ENCODE results near the gene SLC1A4.
A peak's percentile ranks its signal among the peaks of the same experiment; 100 is the strongest.

The SLC1A4 gene

DNA sequence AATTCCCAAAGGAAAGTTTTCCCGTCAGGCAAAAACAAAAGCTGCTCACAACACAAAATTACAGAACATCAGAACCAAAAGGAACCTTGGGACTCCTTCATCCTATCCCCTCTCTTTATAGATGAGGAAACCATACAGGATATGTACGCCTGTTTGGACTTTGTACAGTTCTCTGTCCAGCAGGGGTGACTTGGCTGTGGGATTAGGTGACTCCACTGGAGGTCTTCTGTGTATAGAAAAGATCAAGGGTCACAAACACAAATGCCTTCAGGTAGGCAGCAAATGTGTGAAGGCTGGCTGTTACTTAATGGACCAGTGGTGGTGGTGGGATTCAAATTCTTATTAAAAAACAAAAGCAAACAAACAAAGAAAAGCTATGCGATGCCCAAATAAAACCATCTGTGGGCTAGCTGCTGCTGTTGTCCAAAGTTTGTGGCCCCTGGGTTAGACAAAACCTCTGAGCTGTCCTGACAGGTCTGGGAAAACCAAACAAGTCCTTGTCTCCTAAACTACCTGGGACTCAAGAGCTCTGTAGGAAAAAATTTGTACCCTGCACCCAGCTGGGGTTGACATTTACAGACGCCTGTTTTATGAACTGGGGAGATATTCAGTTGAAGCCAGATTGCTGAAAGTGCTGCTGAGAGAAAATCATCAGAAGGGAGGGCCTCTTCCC, 65.7 kb downstream of the SLC1A4 start:
- no peak for DNase-seq

DNA sequence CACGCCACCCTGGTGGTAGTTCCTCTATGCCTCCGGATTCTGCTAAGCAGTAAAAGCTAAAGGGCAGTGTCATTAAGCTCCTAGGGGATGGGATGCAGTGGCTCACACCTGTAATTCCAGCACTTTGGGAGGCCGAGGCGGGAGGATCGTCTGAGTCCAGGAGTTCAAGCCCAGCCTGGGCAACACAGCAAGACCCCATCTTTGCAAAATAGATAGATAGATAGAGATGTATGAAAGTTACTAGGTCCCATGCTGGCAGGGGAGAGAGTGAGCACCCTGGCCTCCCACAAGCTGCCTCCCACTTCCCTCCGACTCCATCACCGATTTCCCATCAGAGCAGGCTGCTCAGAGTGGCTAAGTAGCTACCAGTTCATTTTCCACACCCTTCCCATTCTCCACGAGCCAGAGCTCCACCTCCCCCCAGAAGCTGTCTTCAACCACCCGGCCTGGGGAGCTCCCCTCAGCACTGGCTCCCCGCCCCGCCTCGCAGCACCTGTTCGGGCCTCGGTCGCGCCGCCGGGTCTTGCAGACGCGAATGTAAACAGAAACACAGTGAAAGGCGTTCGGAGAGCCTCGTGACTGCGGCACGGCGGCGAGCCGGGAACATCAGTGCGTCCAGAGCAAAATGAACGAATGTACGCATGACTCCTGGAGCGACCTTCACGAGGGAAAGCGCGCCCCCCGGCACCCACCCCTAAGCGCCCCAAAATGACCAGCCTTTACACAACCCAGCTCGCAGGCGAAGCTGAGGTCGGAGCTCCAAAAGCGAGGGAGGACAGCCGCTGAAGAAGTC, 66.4 kb downstream of the SLC1A4 start:
- peak in 3 of 14 donors; percentile 19 to 81 (median 68) for DNase-seq

DNA sequence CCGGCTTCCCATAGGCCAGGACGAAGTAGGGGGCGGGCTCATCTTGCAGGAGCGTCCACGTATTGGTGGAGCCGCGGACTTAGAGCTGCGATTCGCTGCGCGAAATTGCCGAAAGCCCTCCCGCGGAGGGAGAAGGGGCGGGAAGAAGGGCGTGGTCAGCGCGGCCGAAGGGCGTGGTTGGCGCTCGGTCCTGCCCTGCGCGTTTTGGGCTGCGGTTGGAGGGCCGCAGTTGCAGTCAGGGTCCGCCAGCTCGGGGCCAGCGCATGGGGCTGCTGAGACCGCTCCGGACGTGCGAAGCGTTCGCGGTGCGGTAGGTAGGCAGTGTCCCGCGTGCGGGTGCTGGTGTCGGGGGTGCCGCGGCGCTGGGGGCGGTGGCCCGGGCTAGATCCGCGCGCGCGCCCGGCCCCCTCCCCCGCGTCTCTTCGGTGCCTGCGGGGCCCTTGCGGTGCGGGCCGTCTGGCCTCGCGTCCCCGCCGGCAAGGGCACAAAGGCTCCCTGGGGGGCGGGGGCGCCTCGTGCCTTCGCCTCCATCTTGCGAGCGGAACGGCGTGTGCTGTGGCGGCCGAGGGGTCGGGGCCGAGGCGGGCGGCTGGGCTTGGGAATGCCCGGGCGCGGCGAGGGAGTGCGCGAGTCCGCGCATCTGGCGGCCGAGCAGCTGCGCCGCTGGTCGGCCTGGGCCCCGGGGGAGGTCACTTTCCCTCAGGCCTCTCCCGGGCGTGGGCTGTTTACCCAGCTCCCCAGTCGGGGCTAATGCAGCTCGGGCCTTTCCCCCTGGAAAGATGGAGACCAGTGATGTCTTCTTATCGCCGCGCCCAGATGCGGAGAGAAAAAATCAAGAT, 67.2 kb downstream of the SLC1A4 start, which contains the start of gene CEP68:
Gene CEP68 (plus strand): TSS at position 202 of the 839 bp plus-strand sequence. CDS start 13,029 bp downstream, outside the sequence.
- peak; percentile 64 to 96 (median 93) for DNase-seq

DNA sequence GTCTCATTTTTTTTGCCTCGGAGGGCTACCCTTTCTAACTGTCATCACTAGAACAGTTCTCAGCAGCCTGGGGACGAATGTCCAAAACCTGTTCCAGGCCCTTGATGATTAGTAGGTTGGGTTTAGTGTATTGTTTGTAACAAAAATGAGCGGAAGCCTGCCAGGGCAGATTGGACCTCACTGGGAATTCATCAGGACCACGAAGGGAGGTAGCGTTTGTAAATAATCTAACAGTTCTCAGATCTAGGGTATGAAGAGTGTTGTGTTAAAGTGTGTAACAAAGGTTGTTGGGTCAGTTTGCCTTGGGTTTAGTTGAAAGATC, 67.8 kb downstream of the SLC1A4 start:
- no peak for DNase-seq

DNA sequence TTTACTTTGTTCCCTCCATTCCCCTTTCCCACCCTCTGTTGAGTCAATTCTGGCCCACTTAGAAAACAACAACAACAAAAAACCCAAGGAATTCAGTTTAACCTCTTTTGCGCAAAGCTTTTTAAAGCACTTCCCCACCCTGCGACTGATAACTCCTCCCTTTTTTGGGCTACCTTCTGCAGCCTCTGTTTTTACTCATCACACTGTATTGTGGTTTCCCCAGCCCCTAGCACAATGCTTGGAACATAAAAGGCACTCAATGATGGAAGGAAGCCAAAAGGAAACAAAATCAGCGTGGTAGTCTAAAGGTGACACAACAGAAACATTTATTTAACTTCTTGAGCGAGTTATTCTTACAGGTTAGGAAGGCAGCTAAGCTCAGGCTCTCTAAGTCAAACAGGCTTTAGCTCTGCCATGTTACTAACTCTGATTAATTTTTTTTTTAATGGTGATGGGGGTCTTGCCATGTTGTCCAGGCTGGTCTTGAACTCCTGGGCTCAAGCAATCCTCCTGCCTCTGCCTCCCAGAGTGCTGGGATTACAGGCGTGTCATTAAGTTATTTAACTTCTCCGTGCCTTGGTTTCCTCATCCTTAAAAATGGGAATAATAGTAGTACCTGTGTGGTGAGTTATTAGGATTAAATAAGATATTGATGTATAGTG, 68.3 kb downstream of the SLC1A4 start:
- DNase-seq = no peak

DNA sequence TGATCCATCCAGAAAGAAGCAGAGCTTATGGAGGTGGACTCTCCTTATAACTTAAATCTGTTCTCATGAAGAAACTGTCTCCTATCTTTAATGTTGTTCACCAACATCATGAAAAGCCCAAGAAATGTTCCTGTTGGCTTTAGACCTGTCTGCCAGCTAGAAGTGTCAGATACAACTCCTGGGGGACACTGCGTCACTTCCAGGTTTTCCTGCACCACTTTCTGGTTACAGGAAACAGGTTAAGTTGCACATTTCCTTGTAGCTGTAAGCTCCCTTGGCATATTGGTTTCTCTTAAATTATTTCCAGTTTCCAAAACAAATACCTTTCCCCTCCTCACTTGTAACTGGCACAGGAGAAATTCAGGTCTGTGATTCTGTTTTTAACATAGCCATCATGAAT, 69.9 kb downstream of the SLC1A4 start:
- no peak for DNase-seq

DNA sequence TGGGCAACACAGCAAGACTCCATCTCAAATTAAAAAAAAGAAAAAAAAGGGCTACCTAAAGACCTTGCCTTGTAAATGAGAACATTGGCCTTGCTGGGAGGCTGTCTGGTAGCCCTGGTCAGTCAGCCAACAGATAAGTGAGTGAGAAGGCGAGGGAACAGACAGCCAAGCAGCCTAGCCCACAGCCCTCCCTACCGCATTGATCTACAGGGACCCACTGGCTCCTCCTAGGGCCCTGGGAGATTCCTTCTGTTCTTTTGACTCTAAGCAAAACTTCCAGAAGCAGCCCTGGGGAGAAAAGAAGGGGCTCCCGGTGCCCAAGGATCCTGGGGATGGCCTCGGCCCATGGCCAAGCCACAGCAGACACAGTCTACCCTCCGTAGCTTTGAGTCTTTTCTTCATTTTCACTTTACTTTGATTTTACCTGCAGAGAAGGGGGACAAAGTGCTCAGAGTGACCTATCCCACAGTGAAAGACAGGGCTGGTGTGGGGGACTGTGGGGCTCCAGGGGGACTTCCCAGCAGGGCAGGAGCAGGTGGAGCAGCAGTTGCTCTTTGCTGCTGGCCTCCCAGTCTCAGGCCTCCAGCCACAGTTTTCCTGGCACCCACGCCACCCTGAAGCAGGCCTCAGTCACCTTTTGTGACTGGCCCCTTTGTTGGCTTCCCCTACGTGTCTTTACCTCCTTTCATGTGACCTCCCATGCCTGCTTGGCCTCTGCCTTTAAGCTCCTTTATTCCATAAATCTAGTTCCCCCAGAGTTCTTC, 72.1 kb downstream of the SLC1A4 start:
- DNase-seq = no peak

DNA sequence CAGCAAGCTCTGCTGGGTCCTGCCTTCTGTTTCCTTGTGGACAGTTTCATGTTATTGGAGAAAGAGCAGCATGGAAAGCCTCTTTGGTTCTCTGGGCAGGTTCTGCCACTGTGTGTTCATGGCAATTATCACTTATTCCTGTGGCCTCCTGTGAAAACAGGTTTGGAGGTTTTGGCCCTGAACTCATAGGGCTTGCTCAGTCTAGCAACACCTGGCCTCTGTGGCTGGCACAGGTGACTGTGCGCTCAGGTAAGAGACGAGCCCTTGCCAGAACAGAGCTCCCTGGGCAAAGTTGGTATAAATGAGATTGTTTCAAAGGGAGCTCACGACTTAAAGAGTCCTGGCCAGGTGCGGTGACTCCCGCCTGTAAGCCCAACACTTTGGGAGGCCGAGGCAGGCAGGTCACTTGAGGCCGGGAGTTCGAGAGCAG, 72.7 kb downstream of the SLC1A4 start:
- DNase-seq = no peak

DNA sequence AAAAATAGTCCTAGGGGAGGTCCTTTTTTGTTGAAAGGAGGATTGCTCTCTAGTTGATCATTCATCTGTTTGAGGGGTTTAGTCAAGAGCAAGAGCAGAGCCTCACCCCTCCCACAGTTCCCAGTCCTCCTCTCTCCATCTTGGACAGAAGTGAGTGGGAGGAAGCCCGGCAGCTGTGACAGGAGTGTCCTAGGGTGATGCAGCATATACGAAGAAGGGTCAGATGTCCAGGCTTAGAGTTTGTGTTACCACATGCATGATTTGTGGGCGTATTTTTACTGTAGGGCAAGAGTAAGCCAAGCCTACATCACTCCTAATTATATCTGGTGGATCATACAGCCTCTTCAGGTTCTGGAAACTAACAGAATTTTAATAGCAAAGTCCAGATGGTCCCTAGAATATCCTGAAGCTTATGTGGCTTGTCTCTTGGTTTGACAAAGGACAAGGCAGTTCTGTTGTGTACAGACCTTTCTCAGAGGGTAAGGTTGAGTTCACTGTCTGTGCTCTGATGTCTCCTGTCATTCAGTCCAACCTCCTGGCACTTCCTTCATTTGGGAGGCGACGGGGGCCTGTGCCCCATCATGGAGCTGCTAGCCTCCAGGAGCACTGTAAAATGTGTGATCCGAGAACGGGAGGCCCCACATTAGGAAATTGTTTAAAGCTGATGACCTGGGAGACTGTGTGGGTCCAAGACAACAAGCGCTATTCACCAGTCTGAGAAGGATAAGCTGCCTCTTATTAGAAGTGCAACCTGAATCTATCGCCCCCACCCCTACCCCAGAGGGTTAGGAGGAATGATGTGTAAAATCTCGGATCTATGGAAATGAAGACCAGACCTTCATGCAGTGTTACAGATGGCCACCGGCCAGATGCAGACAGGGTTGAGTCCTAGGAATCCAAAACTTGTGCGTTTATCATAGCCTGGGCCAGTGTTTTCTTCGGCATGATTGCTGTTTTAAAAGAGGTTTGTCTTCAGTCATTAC, 73.9 kb downstream of the SLC1A4 start:
- peak in 1 of 14 donors; percentile 21 for DNase-seq

DNA sequence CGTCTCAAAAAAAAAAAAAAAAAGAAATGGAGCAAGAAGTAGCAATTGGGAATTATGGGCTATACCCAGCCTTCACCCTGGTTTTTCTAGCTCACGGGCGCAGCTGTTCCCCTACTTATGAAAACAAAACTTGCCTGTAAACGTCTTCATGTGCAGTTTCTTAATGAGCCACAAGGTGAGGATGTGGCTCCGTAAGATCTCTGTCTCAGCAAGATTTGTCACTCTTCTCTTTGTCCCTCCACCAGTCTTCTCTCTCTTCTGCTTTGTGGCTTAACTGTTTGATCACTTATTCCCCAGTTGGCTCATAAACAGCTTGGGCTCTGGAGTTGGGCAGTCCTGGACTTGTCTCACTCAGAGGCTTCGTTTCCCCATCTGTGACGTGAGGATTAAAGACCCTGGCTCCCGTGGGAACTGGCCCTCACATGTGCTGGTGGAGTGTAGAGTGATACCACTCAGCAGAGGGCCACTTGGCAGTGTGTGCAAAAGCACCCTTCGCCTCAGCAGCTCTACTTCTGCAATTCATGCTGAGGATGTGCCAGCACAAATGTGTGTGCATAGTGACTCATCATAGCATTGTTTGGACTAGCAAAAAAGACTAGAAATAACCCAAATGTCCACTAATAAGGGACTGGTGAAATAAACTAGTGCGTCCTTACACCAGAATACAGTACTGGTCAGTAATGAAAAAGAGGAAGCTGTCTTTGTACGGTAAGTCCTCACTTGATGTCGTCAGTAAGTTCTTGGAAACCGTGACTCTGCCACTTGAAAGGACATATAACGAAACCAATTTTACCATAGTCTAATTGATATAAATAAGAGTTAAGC, 75.7 kb downstream of the SLC1A4 start:
- DNase-seq = peak in 11 of 14 donors; percentile 35 to 73 (median 58)

DNA sequence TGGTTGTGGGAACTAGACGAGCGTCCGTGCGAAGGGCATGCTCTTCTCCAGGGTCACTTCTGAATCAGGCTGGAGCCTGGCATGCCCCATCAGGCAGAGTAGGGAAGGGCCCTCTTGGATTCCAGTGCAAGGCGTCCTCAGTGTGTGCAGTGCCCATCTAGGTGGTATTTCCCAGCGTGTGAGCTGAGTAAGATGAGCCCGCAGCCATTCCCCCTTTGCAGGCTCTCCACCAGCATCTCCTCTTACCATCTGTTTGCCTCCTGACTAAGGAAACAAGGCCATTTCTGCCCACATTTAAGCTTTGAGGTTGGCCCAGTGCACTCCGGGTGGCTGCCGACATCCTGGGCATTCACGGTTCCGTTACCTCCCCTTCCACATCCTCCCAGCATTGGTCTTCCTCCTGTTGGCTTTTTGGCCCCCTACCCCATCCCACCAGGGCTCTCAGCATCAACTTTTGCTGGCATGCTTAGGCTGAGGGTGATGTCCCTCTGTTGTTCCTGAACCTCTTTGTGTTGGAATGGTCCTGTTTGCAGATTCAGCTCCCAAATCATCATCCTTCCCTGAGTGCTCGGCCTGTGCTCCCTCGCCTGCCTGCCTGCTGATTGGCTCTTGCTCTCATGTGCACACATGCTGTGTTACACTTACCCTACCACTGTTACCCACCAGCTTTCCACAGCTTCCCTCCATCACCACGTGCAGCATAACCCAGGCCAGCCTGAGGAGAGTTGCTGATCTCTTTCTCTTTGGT, 78.8 kb downstream of the SLC1A4 start:
- DNase-seq = peak in 1 of 14 donors; percentile 16

DNA sequence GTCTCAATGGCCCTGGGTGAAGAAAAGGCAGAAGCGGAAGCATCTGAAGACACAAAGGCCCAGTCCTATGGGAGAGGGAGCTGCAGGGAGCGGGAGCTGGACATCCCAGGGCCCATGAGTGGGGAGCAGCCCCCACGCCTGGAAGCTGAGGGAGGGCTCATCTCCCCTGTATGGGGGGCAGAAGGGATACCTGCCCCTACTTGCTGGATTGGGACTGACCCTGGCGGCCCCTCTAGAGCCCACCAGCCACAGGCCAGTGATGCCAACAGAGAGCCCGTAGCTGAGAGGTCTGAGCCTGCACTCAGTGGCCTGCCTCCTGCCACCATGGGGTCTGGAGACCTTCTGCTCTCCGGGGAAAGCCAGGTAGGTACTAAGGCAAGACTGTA, 80.2 kb downstream of the SLC1A4 start:
- DNase-seq = no peak

DNA sequence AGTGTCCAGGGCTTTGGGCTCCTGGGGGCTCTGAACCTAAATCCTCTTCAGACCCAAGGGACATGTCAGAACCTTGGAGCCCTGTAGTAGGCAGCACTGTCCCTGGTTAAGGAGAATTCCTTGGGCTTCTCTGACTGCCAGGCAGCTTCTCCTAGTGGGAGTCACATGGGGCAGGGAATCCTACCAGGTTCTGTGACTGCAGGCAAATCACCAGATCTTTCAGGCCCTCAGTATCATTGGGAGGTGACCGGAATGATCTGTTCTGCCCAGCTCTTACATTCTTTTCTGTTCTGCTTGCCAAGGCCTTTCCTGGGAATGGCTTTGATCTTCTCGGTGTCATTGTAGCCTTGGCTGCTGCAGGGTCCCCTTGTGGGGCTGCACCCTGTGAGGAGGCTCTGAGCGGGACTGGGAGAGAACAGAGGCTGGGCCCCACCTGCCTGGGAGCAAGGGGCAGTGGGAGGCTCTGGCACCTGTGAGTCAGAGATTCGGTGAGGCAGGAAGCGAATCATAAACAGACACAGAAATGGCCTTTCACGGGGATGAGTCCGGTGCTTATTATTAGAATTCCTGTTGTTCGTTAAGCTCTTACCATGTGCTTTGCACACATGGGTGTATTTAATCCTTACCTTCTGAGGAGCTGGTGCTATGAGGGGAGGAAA, 81.1 kb downstream of the SLC1A4 start:
- peak in 1 of 14 donors; percentile 29 for DNase-seq

DNA sequence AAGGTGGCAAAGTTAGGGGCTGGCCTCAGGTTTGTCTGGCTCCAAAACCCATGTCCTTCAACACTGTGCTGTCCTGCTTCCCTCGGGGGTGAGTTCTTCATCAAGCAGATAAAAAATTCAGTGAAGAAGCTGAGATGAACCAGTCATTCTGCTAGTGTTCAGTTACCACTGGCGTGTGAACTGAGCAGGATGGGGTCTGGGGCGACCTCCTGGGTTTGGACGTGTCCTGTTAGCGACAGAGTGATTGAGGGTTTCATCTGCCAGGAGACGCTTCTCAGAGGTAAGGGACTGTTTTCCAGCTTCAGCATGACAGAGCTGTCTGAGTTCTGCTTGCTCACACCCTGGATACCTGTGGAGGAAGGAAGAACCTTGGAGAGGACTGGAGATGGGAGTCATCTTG, 81.7 kb downstream of the SLC1A4 start:
- no peak for DNase-seq

DNA sequence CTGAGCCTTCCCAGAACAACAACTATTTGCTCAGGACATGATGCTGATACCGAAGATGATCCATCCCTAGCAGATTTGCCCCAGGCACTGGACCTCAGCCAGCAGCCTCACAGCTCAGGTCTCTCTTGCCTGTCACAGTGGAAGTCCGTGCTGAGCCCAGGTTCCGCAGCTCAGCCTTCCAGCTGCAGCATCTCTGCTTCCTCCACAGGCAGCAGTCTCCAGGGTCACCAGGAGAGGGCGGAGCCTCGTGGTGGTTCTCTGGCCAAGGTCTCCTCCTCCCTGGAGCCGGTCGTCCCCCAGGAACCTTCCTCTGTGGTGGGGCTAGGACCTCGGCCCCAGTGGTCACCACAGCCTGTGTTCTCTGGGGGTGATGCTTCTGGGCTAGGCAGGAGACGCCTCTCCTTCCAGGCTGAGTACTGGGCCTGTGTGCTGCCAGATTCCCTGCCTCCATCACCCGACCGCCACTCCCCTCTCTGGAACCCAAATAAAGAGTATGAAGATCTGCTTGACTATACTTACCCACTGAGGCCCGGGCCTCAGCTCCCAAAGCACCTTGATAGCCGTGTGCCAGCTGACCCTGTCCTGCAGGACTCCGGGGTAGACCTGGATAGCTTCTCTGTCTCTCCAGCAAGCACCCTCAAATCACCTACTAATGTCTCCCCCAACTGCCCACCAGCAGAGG, 82.4 kb downstream of the SLC1A4 start:
- DNase-seq = no peak

DNA sequence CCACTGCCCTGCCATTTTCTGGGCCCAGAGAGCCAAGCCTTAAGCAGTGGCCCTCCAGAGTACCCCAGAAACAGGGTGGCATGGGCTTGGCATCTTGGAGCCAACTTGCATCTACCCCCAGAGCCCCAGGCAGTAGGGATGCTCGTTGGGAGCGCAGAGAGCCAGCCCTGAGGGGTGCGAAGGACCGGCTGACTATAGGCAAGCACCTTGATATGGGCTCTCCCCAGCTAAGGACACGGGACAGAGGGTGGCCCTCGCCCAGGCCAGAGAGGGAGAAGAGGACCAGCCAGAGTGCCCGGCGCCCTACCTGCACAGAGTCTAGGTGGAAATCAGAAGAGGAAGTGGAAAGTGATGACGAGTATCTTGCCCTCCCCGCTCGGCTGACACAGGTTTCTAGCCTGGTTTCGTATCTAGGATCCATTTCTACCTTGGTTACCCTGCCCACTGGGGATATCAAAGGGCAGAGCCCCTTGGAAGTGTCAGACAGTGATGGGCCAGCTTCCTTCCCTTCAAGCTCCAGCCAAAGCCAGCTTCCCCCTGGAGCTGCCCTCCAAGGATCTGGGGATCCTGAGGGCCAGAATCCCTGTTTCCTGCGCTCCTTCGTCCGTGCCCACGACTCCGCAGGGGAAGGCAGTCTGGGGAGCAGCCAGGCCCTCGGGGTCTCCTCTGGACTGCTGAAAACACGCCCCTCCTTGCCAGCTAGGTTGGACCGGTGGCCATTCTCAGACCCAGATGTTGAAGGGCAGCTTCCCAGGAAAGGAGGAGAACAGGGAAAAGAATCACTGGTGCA, 83.2 kb downstream of the SLC1A4 start:
- no peak for DNase-seq
